ENCODE data around the gene MRAP2. TPM values are rescaled to one million over a fixed set of nuclear protein-coding genes. Genes with fewer than 3 reads are reported as not detected.

Gene MRAP2
- total and polyA plus RNA-seq, 11 donors, result 0.12 to 0.28 (median 0.23) TPM; not detected in 6

GRCh38 chr6:84003131-84003530 lies 30.4 kb upstream of the MRAP2 start:
- 45 to 76% (median 62%) methylated on average over 1 of the region's 1 CpG for WGBS, 4 donors
- Histone ChIP-seq H3K9me3 (no peaks in the 10 kb centered on the region), H3K4me3 (no peak overlapping the region), H3K27ac (no peak overlapping the region), H3K4me1 (no peaks in the 10 kb centered on the region), H3K27me3 (peaks cover 0 to 6% (median 0%) of the 10 kb centered on the region in 9 donors), H3K36me3 (no peaks in the 10 kb centered on the region)
- intact Hi-C loops (cut with DNase I), result no loop called here
- ATAC-seq, result no peak
- no peak for DNase-seq
- TF ChIP-seq CTCF (IDR thresholded peaks at IDR 0.05) (no peak), POLR2A (IDR thresholded peaks at IDR 0.05) (no peak)

DNA sequence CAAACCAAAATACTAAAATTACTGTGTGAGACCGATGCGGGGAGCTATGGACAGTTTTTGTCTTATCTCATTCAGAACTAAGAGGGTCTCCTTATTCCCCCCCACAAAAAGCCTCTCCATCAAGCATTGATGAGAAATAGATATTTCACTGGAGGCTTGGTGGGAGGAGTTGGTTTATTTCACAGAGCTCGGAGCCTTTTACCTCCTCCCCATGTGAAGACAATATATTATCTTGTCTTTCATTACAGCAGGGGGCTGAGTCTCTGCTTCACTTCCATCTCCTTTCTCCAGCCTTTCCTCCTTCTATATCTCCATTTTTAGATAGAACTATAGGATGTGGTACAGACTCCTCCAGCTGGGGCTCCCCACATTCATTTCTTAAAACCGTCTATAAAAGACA lies 29.9 kb upstream of the MRAP2 start:
- ATAC-seq (no peak), DNase-seq (no peak)
- WGBS, 4 donors, result 72 to 83% (median 73%) methylated on average over 4 of the region's 4 CpGs
- Histone ChIP-seq H3K4me1 (no peaks in the 10 kb centered on the region), H3K36me3 (no peaks in the 10 kb centered on the region), H3K27me3 (peaks cover 0 to 6% (median 0%) of the 10 kb centered on the region in 9 donors), H3K9me3 (no peaks in the 10 kb centered on the region), H3K27ac (no peak overlapping the region), H3K4me3 (no peak overlapping the region)
- intact Hi-C loops (cut with DNase I), result no loop called here
- TF ChIP-seq CTCF (IDR thresholded peaks at IDR 0.05), result no peak
- TF ChIP-seq POLR2A (IDR thresholded peaks at IDR 0.05), result no peak

DNA sequence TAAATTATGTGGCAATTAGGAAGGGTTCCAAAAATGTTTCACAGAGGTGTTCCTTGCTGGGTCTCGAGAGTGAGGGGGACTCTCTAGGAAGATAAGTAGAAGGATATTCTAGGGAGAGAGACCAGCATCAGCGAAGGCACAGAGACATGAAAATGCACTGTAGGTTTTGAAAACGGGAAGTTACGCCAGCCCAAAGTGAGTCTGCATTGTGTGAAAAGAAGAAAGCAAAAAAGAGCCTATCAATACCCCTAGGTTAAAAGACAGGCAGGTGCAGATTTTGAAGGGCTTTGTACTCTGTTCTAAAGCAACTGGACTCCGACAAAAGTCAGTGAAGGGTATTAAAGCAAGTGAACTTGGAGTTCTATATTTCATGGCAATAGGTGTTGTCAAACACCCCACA lies 25.7 kb upstream of the MRAP2 start:
- intact Hi-C loops (cut with DNase I), result no loop called here
- no peak overlapping the region for H3K27ac ChIP-seq

GRCh38 chr6:84013354-84013753 lies 20.2 kb upstream of the MRAP2 start:
- Histone ChIP-seq H3K9me3 (no peaks in the 10 kb centered on the region), H3K27me3 (peaks cover 0 to 7% (median 0%) of the 10 kb centered on the region in 9 donors), H3K4me3 (no peak overlapping the region), H3K27ac (no peak overlapping the region), H3K4me1 (no peaks in the 10 kb centered on the region), H3K36me3 (no peaks in the 10 kb centered on the region)
- no peak for DNase-seq
- intact Hi-C loops (cut with DNase I), result no loop called here
- WGBS, 4 donors, result 81 to 85% (median 83%) methylated on average over 2 of the region's 2 CpGs
- no peak for ATAC-seq
- TF ChIP-seq POLR2A (IDR thresholded peaks at IDR 0.05) (no peak), CTCF (IDR thresholded peaks at IDR 0.05) (no peak)

More for the DNA sequence above, 25.7 kb upstream of the MRAP2 start:
- 77 to 81% (median 79%) methylated on average over 5 of the region's 5 CpGs for WGBS, 4 donors
- H3K9me3 ChIP-seq, result no peaks in the 10 kb centered on the region
- ATAC-seq (no peak), DNase-seq (no peak)
- H3K4me1 ChIP-seq, result no peaks in the 10 kb centered on the region
- H3K36me3 ChIP-seq, result no peaks in the 10 kb centered on the region
- H3K27me3 ChIP-seq, result peaks cover 0 to 6% (median 0%) of the 10 kb centered on the region in 9 donors
- H3K4me3 ChIP-seq, result no peak overlapping the region
- no peak for TF ChIP-seq CTCF (IDR thresholded peaks at IDR 0.05)
- TF ChIP-seq POLR2A (IDR thresholded peaks at IDR 0.05), result no peak
